B cell (primary cell): ENCODE measurements around the gene ZFC3H1. TPM values are rescaled to one million over a fixed set of nuclear protein-coding genes. Genes with fewer than 3 reads are reported as not detected.

ENCODE experiments used
- ATAC-seq: fragments of 200-7000 bp; cut with Tn5 transposase; one replicate; pipeline ENCODE4 v1.10.0; 2021; ENCODE audit warnings: low read depth, mild to moderate bottlenecking, moderate number of reproducible peaks, moderate library complexity
- CTCF ChIA-PET: fragments of 350-600 bp; sonication (Branson Sonifier 250); formaldehyde crosslinking; loops from one replicate; lab custom pipeline; 2021; ENCODE audit warnings: antibody characterized with exemption, inconsistent platforms; lab: Charles Lee
- POLR2A ChIA-PET: fragments of 350-600 bp; sonication (Branson Sonifier 250); formaldehyde crosslinking; loops from one replicate; lab custom pipeline; 2021; ENCODE audit warnings: antibody characterized with exemption; lab: Charles Lee
- DNase-seq: peaks from one replicate; pipeline ENCODE4 v3.0.0; 2013
- H2AFZ ChIP-seq: 2 replicates; pipeline ENCODE4 v1.6.1; 2012; ENCODE audit warnings: mild to moderate bottlenecking, low read depth, low read length; ENCODE audit not compliant: insufficient read depth, poor library complexity, severe bottlenecking
- H3K27ac ChIP-seq, 2 donors: 1 replicate in 1 of 2; 2 replicates in 1 of 2; pipeline ENCODE4 v1.5.1; 2012 to 2013; ENCODE audit warnings: low read length in 2 of 2, mild to moderate bottlenecking in 2 of 2, moderate library complexity in 1 of 2
- H3K27me3 ChIP-seq, 4 experiments: fragments of 200-600 bp in 1 of 4; sonication (generic) in 1 of 4; replicated peaks in 1 of 4; 1 replicate in 2 of 4; 2 replicates in 2 of 4; pipeline versions ENCODE4 v1.6.1 to v1.7.0; 2013 to 2016; ENCODE audit warnings: low read length in 3 of 4, mild to moderate bottlenecking in 2 of 4, mixed read lengths in 1 of 4, moderate library complexity in 1 of 4; ENCODE audit not compliant: insufficient read depth in 4 of 4, control insufficient read depth in 3 of 4; ENCODE audit errors: control extremely low read depth in 1 of 4
- H3K36me3 ChIP-seq, 2 experiments: replicated peaks in 1 of 2; 1 replicate in 1 of 2; 2 replicates in 1 of 2; pipeline versions ENCODE4 v1.6.1 to v1.7.1; 2013; ENCODE audit warnings: low read length in 1 of 2; ENCODE audit not compliant: insufficient read depth in 2 of 2, control insufficient read depth in 1 of 2; ENCODE audit errors: control extremely low read depth in 1 of 2, extremely low read depth in 1 of 2
- H3K4me1 ChIP-seq, 2 donors: fragments of 200-600 bp in 1 of 2; sonication (generic) in 1 of 2; 1 replicate in 1 of 2; 2 replicates in 1 of 2; pipeline versions ENCODE4 v1.5.1 to v1.6.1; 2013 to 2017; ENCODE audit warnings: low read length in 2 of 2; ENCODE audit not compliant: control insufficient read depth in 2 of 2, insufficient read depth in 2 of 2
- H3K4me2 ChIP-seq: replicated peaks from 2 replicates; pipeline ENCODE3; 2012; ENCODE audit warnings: mild to moderate bottlenecking, low read depth, low read length; ENCODE audit not compliant: poor library complexity, severe bottlenecking
- H3K4me3 ChIP-seq, 5 experiments: fragments of 200-600 bp in 1 of 5; sonication (generic) in 1 of 5; 1 replicate in 3 of 5; 2 replicates in 2 of 5; pipeline versions ENCODE4 v1.5.1 to v1.7.0; 2011 to 2016; ENCODE audit warnings: low read length in 4 of 5, mild to moderate bottlenecking in 4 of 5, low read depth in 2 of 5, control low read depth in 1 of 5, moderate library complexity in 1 of 5; ENCODE audit not compliant: insufficient read depth in 1 of 5; ENCODE audit errors: control extremely low read depth in 1 of 5, extremely low read depth in 1 of 5
- H3K79me2 ChIP-seq: fragments of 200-600 bp; sonication (generic); one replicate; pipeline ENCODE4 v1.6.0; 2016; ENCODE audit warnings: low read length; ENCODE audit not compliant: control insufficient read depth, insufficient read depth
- H3K9ac ChIP-seq: fragments of 200-600 bp; sonication (generic); 2 replicates; pipeline ENCODE4 v1.6.1; 2017; ENCODE audit warnings: mild to moderate bottlenecking, low read length, moderate library complexity
- H3K9me3 ChIP-seq, 3 donors: one replicate each; pipeline versions ENCODE4 v1.6.1 to v1.7.1; 2013; ENCODE audit warnings: low read length in 2 of 3; ENCODE audit not compliant: control insufficient read depth in 2 of 3, insufficient read depth in 1 of 3; ENCODE audit errors: control extremely low read depth in 1 of 3
- H4K20me1 ChIP-seq: 2 replicates; pipeline ENCODE4 v1.6.0; 2012; ENCODE audit warnings: mild to moderate bottlenecking, low read length; ENCODE audit not compliant: insufficient read depth, control insufficient read depth, poor library complexity, severe bottlenecking
- H3K27ac Mint-ChIP-seq: one replicate; pipeline ENCODE4 v1.8.0; 2021; ENCODE audit warnings: mixed read lengths
- H3K27me3 Mint-ChIP-seq: one replicate; pipeline ENCODE4 v1.8.0; 2021; ENCODE audit warnings: mixed read lengths
- H3K4me1 Mint-ChIP-seq: one replicate; pipeline ENCODE4 v1.8.0; 2021; ENCODE audit warnings: mixed read lengths
- H3K4me3 Mint-ChIP-seq: one replicate; pipeline ENCODE4 v1.8.0; 2021; ENCODE audit warnings: mixed read lengths
- H3K9me3 Mint-ChIP-seq: one replicate; pipeline ENCODE4 v1.8.0; 2022; ENCODE audit warnings: mixed read lengths; ENCODE audit not compliant: insufficient read depth
- EZH2 ChIP-seq: IDR thresholded peaks from 2 replicates; pipeline ENCODE4 v1.6.1; 2012; ENCODE audit warnings: borderline replicate concordance, low read depth, mild to moderate bottlenecking, moderate library complexity, low read length; ENCODE audit not compliant: insufficient read depth, poor library complexity, severe bottlenecking
- WGBS: methylation state at CpG from one replicate; pipeline ENCODE4 v1.1.5; 2013; ENCODE audit warnings: missing lambda C conversion rate; ENCODE audit not compliant: insufficient coverage; 5-methylcytosine and 5-hydroxymethylcytosine counted together
- intact Hi-C: fragments of 100-400 bp; cut with micrococcal nuclease; formaldehyde crosslinking; loops from one replicate; pipeline ENCODE4 v1.10.0; 2022
- polyA plus RNA-seq: library from polyadenylated mRNA; depleted of rRNA; stranded (reverse); fragments of >200 nt; gene quantifications from 2 replicates; pipeline ENCODE4 v1.2.3, GENCODE V29; 2012
- total RNA-seq, 2 donors: library from RNA; stranded (reverse); fragments of 120-200 nt in 1 of 2; gene quantifications; 1 replicate in 1 of 2; 2 replicates in 1 of 2; pipeline versions ENCODE4 v1.2.3 to v1.2.4, GENCODE V29; 2013 to 2022
- TF ChIP-seq, protein P1 (sequence below): fragments of 200-600 bp; IDR thresholded peaks from one replicate; pipeline ENCODE4 v1.8.0; 2022; ENCODE audit warnings: antibody characterized with exemption, mild to moderate bottlenecking

ZFC3H1 gene
- total and polyA plus RNA-seq, 2 donors (not counting 1 experiment from before 2014, with no cell fraction given): 55.9 to 141 TPM

- TF ChIP-seq, protein P1, sequence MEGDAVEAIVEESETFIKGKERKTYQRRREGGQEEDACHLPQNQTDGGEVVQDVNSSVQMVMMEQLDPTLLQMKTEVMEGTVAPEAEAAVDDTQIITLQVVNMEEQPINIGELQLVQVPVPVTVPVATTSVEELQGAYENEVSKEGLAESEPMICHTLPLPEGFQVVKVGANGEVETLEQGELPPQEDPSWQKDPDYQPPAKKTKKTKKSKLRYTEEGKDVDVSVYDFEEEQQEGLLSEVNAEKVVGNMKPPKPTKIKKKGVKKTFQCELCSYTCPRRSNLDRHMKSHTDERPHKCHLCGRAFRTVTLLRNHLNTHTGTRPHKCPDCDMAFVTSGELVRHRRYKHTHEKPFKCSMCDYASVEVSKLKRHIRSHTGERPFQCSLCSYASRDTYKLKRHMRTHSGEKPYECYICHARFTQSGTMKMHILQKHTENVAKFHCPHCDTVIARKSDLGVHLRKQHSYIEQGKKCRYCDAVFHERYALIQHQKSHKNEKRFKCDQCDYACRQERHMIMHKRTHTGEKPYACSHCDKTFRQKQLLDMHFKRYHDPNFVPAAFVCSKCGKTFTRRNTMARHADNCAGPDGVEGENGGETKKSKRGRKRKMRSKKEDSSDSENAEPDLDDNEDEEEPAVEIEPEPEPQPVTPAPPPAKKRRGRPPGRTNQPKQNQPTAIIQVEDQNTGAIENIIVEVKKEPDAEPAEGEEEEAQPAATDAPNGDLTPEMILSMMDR: no peak
- no peak for TF ChIP-seq EZH2
- no peaks in the 10 kb centered on the region for H3K9me3 ChIP-seq
- ATAC-seq (no peak), DNase-seq (no peak)
- peak overlapping the region; percentile 68 for H3K9ac ChIP-seq
- H3K4me1 ChIP-seq: peaks cover 48% of the 10 kb centered on the region in 2 donors
- Mint-ChIP-seq H3K4me1 (peaks cover 43% of the 10 kb centered on the region), H3K9me3 (no peaks in the 10 kb centered on the region), H3K27ac (peak overlapping the region; percentile 96), H3K27me3 (no peaks in the 10 kb centered on the region), H3K4me3 (peak overlapping the region; percentile 97)
- H4K20me1 ChIP-seq: no peaks in the 10 kb centered on the region
- peak overlapping the region; percentile 80 for H2AFZ ChIP-seq
- peaks cover 0 to 4% of the 10 kb centered on the region in 2 experiments for H3K36me3 ChIP-seq
- peak overlapping the region; percentile 83 to 95 for H3K27ac ChIP-seq
- H3K79me2 ChIP-seq: peaks cover 61% of the 10 kb centered on the region
- ChIA-PET POLR2A (interaction anchor here (0.6 to 5.7 kb wide), 6 partner anchors 8 to 69 kb away, joined by 3 to 95 read pairs (median 5); partner anchors contain the start of genes RAB21, THAP2 and ZFC3H1), CTCF (interaction anchor here (0.6 to 6.1 kb wide), 16 partner anchors 8 to 74 kb away, joined by 3 to 68 read pairs (median 6); partner anchors contain the start of genes THAP2 and ZFC3H1)
- 62% methylated on average over 8 of the region's 19 CpGs for WGBS
- H3K4me2 ChIP-seq: peak overlapping the region; percentile 86
- H3K27me3 ChIP-seq: no peaks in the 10 kb centered on the region
- intact Hi-C loops: loop anchor here (5.0 kb wide), 1 partner anchor 1948 kb away; the partner anchor contains the start of gene RAB3IP
- H3K4me3 ChIP-seq: peak overlapping the region; percentile 70 to 99 (median 81)
These were observed 21.8 kb upstream of the ZFC3H1 start for GRCh38 chr12:71685312-71685906.

DNA sequence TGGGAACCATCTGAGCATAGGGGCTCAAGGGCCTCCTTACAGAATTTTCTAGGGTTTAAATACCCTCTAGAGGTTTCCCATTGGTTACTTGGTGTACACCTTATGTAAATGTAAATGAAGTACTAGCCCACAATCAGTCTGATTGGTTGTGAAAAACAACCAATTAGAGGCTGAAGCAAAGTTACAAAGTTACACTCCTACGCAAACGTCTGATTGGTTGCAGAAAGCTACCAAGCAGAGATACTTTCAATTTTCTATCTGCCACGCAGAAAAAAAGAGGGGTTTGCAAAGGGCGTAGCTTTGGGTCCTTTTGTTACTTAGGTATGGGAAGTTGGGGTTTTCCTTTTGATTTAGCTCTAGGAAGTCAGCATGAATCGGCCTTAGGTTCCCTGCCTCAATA is 20.4 kb upstream of the ZFC3H1 start:
- Histone ChIP-seq H3K27ac (peak overlapping the region; percentile 83 to 95), H3K4me1 (peaks cover 36 to 38% of the 10 kb centered on the region in 2 donors), H3K9me3 (no peaks in the 10 kb centered on the region), H3K27me3 (no peaks in the 10 kb centered on the region), H3K79me2 (peaks cover 47% of the 10 kb centered on the region), H3K4me2 (peak overlapping the region; percentile 86), H3K36me3 (no peaks in the 10 kb centered on the region), H3K4me3 (peak overlapping the region in 4 of 5 experiments; percentile 21 to 41 (median 34)), H3K9ac (peak overlapping the region; percentile 32), H4K20me1 (no peaks in the 10 kb centered on the region), H2AFZ (peak overlapping the region; percentile 80)
- intact Hi-C loops: no loop called here
- Mint-ChIP-seq H3K4me1 (peaks cover 31% of the 10 kb centered on the region), H3K4me3 (peak overlapping the region; percentile 50), H3K9me3 (no peaks in the 10 kb centered on the region), H3K27me3 (no peaks in the 10 kb centered on the region), H3K27ac (peak overlapping the region; percentile 59)
- ChIA-PET CTCF (interaction anchor here (0.8 to 6.1 kb wide), 10 partner anchors 14 to 96 kb away, joined by 3 to 68 read pairs (median 5); partner anchors contain the start of genes THAP2 and ZFC3H1), POLR2A (interaction anchor here (0.6 to 5.7 kb wide), 2 partner anchors 20 to 73 kb away, joined by 3 to 95 read pairs; partner anchors contain the start of genes THAP2 and ZFC3H1)
- ATAC-seq (no peak), DNase-seq (peak; percentile 52)
- WGBS: no CpG with 5 or more reads among the region's 5 CpGs
- TF ChIP-seq, protein P1: no peak
- no peak for TF ChIP-seq EZH2
